A549 (cell line): ENCODE results near the gene ITGAV.

Source experiments
- CTCF ChIP-seq: fragments of >200 bp; sonication (Bioruptor Twin); formaldehyde crosslinking; IDR thresholded peaks from 3 replicates; pipeline ENCODE4 v1.5.1; 2016
- PBX3 ChIP-seq: IDR thresholded peaks from 2 replicates; pipeline ENCODE4 v1.6.1; 2012
- POLR2A ChIP-seq: IDR thresholded peaks from 2 replicates; pipeline ENCODE4 v1.6.1; 2012; ENCODE audit warnings: mild to moderate bottlenecking, low read length
- RCOR1 ChIP-seq: fragments of 150-350 bp; IDR thresholded peaks from 2 replicates; pipeline ENCODE4 v1.6.1; 2014; ENCODE audit warnings: antibody characterized with exemption, low read length, low read depth

GRCh38 chr2:186558512-186559276 lies 31.2 kb upstream of the ITGAV start:
- TF ChIP-seq POLR2A = no peak
- TF ChIP-seq CTCF = no peak
- TF ChIP-seq RCOR1 = no peak
- no peak for TF ChIP-seq PBX3
